ENCODE measurements around the gene RPP21.

The RPP21 gene

DNA sequence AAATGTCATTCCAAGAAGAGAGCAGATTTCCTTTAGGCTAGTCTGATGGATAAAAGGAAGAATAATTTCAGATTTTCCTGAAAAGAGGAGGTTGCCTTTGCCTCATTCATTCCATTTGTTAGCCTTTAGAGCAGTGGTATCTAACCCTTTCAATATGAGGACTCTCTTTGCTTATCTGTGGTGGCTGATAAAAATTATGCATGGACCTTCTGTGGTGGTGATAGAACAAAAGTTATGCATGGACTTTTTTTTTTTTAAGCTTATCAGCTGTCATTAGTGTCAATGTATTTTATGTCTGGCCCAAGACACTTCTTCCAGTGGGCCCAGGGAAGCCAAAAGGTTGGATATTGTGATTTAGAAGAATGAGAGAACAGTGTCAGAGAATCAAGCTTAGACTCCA is 16.6 kb upstream of the RPP21 start:
- FAIRE-seq: no peak
- no peak for DNase-seq (ENCODE audit: insufficient read length, low spot score)

- DNase-seq (ENCODE audit: insufficient read length, low spot score): no peak
- FAIRE-seq: no peak
These were observed 15.6 kb upstream of the RPP21 start for GRCh38 chr6:30329331-30329730.

DNA sequence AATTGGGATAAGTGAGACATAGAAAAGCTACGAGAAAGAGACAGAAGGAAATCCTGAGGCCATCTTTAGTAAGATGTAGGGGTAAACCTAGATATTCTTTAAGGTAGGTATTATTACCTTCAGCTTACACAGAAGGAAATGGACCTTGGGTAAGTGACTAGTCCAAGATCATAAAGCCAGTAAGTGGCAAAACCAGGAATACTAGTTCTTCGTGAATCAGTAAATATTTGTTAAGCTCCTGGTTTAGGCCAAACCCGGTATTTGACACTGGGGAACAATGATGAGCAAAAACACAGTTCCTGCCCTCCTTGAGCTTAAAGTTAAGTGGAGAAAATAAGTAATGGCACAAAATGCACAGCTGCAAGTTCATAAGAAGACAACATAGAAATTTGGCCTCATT is 13.0 kb upstream of the RPP21 start:
- FAIRE-seq (no peak), DNase-seq (ENCODE audit: insufficient read length, low spot score) (no peak)

DNA sequence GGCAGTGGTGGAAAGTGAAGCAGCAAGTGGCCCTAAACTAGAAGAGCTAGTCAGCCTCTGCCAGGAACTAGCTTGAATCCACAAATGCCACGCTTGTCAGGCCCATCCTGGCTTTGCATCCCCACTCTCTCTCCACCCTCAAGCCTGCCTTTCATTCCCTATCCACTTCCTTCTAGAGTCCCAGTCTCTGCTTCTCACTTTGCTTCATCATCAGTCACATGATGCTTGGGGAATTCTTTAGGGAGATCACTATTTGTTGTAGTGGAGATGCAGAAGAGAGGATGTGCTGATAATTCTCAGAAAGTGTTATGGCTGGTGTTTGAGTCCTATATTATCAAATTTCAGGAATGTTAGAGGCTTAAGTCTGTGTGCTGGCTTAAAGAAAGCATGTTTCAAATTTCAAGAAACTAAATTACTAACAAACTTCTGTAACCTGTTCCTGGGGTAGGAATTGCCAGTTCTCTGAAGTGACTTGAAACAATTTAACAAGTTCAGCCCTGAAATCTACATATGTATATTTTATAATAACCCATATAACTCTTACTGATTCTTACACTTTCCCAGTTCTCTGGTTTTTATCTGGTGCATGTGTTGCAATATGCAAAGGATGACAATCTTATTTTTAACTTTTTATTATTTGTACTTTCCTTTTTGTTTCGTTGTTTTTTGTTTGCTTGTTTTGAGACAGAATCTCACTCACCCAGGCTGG is 10.7 kb upstream of the RPP21 start:
- FAIRE-seq (no peak), DNase-seq (ENCODE audit: insufficient read length, low spot score) (no peak)

DNA sequence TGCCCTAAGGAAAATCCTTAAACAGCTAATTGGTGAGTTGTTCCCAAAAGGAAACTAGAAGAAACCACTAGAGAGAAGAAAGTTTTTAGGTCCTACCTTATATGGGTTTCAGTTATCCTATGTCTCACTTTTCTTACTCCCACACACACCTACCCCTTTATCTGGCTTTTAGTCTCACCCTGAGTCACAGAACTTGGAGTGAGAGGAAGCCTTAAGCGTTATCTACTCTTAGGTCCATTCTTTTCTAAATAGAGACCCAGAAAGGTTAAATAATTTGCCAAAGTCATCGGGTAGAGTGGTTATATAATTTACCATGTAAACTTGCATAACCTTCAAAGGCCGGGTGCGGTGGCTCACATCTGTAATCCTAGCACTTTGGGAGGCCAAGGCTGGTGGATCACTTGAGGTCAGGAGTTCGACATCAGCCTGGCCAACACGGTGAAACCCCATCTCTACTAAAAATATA is 4.3 kb upstream of the RPP21 start:
- DNase-seq (ENCODE audit: insufficient read length, low spot score): no peak
- FAIRE-seq: no peak

DNA sequence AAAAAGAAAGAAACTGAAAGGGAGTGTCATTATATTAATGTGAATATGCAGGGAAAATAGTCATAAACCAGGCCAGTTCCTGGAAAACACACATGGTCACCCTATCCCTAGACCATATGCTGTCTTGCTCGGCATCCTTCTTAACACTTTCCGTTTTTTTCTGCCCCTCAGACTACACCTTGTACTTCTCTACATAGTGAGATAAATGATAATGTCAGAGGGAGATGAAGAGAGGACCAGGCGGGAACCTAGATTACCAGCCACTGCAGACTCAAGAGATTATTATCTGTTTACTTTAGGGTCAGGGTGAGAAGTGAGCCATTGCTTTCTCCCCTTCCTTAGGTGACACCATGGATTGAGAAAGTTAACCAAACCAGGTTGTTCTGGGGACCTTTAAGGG is 3.7 kb upstream of the RPP21 start:
- FAIRE-seq (no peak), DNase-seq (ENCODE audit: insufficient read length, low spot score) (no peak)

DNA sequence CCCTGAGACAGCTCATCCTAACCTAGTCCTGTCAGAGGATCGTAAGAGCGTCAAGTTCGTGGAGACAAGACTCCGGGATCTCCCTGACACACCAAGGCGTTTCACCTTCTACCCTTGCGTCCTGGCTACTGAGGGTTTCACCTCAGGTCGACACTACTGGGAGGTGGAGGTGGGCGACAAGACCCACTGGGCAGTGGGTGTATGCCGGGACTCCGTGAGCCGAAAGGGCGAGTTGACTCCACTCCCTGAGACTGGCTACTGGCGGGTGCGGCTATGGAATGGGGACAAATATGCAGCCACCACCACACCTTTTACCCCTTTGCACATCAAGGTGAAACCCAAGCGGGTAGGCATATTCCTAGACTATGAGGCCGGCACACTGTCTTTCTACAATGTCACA is 3.2 kb upstream of the RPP21 start:
- DNase-seq (ENCODE audit: insufficient read length, low spot score): no peak
- no peak for FAIRE-seq

GRCh38 chr6:30344191-30344867 is 627 bp upstream of the RPP21 start:
- DNase-seq (ENCODE audit: insufficient read length, low spot score): no peak
- no peak for FAIRE-seq

DNA sequence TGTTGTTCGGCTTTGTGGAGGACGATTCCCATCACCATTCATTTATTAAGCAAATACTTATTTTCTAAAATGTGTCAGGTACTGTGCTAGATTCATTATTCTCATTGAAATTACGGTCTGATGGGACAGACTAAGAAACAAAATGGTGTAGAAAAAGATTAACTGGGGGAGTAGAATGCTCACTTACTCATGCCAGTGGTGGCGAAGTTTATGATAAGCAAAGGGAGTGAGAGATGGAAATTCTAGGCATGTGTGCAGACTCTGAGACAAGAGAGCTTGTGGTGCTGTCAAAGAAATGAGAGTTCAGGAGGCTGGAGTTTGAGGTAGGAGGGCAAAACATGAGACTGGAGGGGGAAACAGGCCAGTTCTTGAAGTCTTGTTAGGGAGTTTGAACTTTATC is 896 bp downstream of the RPP21 start:
- DNase-seq (ENCODE audit: insufficient read length, low spot score): no peak
- FAIRE-seq: peak; percentile 51

DNA sequence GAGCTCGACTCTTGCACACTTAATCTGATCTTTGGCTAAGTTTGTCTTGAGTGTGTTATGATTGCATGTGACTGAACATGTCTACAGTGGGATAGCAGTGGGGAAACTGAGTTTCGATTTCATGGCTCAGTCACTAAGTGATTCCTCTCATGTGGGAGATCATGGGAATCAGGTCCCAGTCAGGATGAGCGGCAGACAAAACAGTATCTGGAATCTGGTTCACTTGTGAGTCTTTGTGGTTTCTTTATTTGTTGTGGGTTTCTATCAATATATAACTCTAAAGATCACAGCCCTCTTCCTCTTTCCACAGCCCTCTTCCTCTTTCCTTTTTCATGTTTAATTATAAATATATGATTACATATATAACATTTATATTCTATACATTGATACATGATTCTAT is 4.0 kb downstream of the RPP21 start:
- DNase-seq (ENCODE audit: insufficient read length, low spot score) (no peak), FAIRE-seq (no peak)

DNA sequence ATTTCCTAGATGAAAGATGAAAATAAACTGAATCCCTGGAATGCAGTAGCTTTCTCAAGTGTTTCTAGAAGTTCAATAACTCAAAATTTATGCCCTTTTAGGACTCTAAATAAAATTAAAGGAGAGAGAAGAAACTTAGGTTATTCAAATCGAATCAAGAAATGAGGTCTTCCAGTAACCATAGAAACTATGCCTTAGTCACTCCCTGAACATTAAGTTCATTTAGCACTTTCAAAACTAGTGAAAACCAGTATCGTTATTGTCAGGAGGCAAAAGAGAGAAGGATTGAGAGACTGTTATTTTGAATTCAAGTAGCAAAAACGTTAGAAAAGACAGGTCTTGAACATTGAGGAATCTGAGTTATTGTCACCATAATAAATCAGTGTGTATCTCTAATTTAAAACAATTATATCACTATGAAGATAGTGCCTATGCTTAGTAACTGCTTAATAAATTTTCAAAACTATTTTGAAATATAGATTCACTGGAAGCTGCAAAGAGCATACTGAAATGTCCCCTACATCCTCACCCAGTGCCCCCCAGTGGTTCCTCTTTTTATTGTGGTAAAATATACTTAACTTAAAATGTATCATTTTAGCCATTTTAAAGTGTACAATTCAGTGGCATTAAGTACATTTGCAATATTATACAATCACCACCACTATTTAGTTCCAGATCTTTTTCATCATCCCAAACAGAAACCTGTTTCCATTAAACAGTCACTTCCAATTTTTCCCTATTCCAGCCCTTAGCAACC is 4.6 kb downstream of the RPP21 start:
- FAIRE-seq: peak; percentile 28
- no peak for DNase-seq (ENCODE audit: insufficient read length, low spot score)

GRCh38 chr6:30350524-30350923 is 5.6 kb downstream of the RPP21 start:
- no peak for FAIRE-seq
- no peak for DNase-seq (ENCODE audit: insufficient read length, low spot score)

GRCh38 chr6:30352550-30352949 is 7.6 kb downstream of the RPP21 start:
- FAIRE-seq: no peak
- DNase-seq (ENCODE audit: insufficient read length, low spot score): no peak

GRCh38 chr6:30355281-30355680 is 10.3 kb downstream of the RPP21 start:
- FAIRE-seq: no peak
- no peak for DNase-seq (ENCODE audit: insufficient read length, low spot score)

- DNase-seq (ENCODE audit: insufficient read length, low spot score) (no peak), FAIRE-seq (no peak)
These were observed 11.6 kb downstream of the RPP21 start for GRCh38 chr6:30356536-30356935.

- peak; percentile 52 for FAIRE-seq
These were observed 13.0 kb downstream of the RPP21 start for GRCh38 chr6:30357678-30358540.

DNA sequence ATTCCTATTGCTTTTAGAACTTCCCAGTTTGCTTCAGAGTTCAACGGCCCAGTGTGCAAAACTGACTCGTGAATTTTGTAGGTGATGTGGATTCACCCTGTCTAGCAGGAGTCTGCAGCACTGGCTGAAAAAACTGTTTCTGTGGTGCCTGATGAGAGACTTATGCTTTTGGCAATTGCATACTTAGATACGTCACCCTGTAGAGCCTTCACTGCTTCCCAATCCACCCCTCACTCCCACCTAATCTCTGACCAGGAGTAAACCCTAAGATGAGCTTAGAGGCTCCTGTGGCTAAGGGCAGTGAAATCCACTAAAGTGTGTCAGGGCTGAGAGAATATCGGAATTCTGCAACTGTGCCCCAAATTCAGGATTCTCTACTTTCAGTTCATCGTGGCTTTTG is 14.3 kb downstream of the RPP21 start:
- DNase-seq (ENCODE audit: insufficient read length, low spot score): no peak
- no peak for FAIRE-seq

More at GRCh38 chr6:30357678-30358540, 13.0 kb downstream of the RPP21 start:
- peak; percentile 34 for DNase-seq (ENCODE audit: insufficient read length, low spot score)

DNA sequence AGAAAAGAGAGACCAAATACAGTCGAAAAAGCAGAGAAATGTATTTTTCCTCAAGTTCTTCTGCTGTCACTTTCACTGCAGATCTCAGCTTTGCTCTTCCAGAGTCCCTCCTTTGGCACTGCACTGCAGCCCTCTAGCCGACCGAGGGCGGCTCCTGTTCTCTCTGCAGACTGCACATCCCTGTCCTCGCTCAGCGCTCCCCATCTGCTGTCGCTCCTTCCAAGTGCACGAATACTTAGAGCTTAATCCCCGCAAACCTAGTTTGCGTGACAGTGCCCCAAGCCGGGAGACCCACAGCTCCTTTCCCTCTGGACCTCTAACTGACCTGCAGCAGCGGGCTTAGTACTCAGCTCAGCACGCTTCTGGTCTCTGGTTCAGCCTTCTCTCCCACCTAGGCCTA is 15.2 kb downstream of the RPP21 start:
- no peak for DNase-seq (ENCODE audit: insufficient read length, low spot score)
- FAIRE-seq: no peak

DNA sequence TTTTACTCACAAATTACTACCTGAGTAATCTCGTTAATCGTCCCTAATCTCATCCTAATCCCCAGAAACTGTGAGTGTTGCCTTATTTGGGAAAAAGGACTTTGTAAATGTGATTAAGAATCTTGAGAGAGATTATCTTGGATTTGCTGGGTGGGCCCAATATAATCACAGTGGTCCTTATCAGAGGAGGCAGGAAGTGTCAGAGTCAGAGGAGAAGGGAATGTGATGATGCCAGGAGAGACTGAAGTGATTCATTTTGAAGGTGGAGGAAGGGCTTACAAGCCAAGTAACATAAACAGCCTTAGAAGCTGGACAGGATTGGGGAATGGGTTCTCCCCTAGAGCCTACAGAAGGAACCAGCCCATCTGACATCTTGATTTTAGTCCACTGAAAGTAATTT is 16.7 kb downstream of the RPP21 start:
- FAIRE-seq (no peak), DNase-seq (ENCODE audit: insufficient read length, low spot score) (no peak)

DNA sequence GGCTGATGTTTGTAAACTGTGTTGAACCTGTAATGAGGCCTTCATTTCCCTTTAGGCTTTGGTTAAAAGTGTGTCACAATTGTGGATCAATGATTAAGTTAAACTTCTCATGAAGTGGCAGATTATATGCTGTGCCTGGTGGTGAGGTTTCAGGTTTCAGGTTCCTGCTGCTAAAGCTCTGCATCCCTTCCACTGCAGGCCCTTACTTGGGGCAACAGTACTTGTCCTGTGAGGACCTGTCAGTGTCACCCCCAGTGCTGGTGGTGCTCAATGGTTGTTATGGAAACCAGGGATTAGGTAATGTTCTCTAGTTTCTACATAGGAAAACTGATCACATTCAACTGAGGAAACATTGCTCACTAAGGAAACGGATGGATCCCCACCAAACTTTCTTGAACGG is 18.5 kb downstream of the RPP21 start:
- FAIRE-seq (no peak), DNase-seq (ENCODE audit: insufficient read length, low spot score) (no peak)

GRCh38 chr6:30364591-30364990 is 19.6 kb downstream of the RPP21 start:
- FAIRE-seq: no peak
- DNase-seq (ENCODE audit: insufficient read length, low spot score): no peak

Measured in GM19239 (cell line).